ENCODE results near the gene DDHD1. TPM values are rescaled to one million over a fixed set of nuclear protein-coding genes. Genes with fewer than 3 reads are reported as not detected.

Gene DDHD1
- total RNA-seq, 4 donors from 2014 or later: 1.4 to 14.3 (median 5.8) TPM

DNA sequence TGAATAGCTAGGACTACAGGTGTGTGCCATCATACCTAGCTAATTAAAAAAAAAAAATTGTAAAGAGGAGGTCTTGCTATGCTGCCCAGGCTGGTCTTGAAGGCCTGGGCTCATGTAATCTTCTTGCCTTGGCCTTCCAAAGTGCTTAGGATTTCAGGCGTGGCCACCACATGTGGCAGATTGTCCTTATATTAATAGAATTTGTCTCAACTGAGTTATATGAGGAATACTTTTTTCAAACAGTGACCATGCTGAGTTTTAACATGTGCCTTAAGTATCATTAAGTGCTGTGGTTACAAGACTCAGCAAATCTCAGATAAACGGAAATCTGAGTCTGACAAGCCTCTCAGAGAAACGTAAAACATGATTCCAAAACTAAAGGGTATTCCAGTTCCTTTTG, 119.1 kb downstream of the DDHD1 start:
- TF ChIP-seq, protein P1, sequence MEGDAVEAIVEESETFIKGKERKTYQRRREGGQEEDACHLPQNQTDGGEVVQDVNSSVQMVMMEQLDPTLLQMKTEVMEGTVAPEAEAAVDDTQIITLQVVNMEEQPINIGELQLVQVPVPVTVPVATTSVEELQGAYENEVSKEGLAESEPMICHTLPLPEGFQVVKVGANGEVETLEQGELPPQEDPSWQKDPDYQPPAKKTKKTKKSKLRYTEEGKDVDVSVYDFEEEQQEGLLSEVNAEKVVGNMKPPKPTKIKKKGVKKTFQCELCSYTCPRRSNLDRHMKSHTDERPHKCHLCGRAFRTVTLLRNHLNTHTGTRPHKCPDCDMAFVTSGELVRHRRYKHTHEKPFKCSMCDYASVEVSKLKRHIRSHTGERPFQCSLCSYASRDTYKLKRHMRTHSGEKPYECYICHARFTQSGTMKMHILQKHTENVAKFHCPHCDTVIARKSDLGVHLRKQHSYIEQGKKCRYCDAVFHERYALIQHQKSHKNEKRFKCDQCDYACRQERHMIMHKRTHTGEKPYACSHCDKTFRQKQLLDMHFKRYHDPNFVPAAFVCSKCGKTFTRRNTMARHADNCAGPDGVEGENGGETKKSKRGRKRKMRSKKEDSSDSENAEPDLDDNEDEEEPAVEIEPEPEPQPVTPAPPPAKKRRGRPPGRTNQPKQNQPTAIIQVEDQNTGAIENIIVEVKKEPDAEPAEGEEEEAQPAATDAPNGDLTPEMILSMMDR (IDR thresholded peaks at IDR 0.05): no peak
- no peak for TF ChIP-seq POLR2A (IDR thresholded peaks at IDR 0.05)
- H3K4me1 ChIP-seq: peaks cover 0 to 20% (median 8%) of the 10 kb centered on the region in 3 donors
- no peaks in the 10 kb centered on the region for H3K9me3 ChIP-seq
- no peak overlapping the region for H3K27ac ChIP-seq
- intact Hi-C loops (cut with DNase I): no loop called here
- H3K36me3 ChIP-seq: peaks cover 0 to 10% (median 0%) of the 10 kb centered on the region in 3 donors
- H3K4me3 ChIP-seq: no peak overlapping the region
- 86 to 90% methylated on average over 3 of the region's 3 CpGs for WGBS, 2 donors
- no peak for DNase-seq
- H3K27me3 ChIP-seq: no peaks in the 10 kb centered on the region

DNA sequence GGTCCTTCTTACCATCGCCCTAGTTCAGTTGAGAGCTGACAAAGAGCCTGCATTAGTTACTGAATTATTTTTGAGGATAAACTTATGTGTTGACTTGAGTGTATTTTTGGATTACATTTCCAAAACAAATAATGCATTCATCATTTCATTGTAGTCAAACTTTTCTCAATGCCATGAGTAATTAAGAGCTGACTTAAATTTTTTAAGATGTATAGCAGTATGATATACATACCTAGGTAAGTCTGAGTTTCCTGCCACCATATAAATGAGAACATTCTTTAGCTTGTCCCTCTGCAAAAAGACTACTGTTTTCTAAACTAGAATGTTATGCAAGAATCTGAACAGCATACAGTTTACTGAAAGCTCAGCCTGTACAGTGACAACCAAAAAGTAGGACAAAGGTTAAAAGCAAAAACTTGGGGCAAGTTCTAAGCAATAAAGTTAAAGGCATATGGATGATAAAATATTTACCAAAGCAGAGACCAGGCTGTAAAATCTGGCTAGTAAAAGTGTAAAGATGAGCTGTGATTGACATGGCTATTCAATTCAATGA, 120.2 kb downstream of the DDHD1 start:
- Histone ChIP-seq H3K4me1 (peaks cover 0 to 20% (median 8%) of the 10 kb centered on the region in 3 donors), H3K27me3 (no peaks in the 10 kb centered on the region), H3K9me3 (no peaks in the 10 kb centered on the region), H3K4me3 (no peak overlapping the region), H3K27ac (peak overlapping the region in 3 of 4 donors; percentile 12 to 55 (median 16)), H3K36me3 (peaks cover 0 to 5% (median 0%) of the 10 kb centered on the region in 3 donors)
- no peak for DNase-seq
- intact Hi-C loops (cut with DNase I): no loop called here
- WGBS, 2 donors: 43 to 73% methylated on average over 1 of the region's 1 CpG
- TF ChIP-seq, protein P1 (IDR thresholded peaks at IDR 0.05): no peak
- TF ChIP-seq POLR2A (IDR thresholded peaks at IDR 0.05): no peak

DNA sequence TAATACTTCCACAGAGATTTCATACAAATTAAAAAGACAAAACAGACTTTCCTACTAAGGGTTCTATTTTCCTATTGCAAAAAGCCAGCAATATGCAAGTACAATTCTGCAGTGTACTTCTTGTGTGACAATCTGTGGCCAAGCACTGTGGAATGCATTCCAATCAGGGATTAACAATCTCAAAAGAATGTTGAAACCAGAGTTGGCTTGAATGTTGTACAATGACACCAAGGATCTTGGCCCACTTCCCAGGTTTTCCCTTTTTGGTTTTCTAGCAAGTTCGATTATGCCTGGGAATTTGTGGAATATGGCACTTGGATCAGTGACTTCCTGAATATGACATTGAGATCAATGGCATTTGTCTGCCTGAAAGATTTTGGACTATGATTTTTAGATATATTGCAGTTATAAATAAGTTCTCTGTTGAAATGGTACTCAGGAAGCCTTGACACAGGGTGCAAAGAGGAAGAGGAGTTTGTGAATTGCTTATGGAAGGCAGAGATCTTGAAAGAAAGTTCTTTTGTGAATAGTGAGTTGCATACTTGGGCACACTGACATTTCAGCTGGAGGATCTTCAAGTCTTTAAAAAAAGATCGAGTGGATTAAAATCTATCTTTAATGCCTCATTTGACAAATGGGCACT, 120.8 kb downstream of the DDHD1 start:
- 22 to 23% methylated on average over 2 of the region's 2 CpGs for WGBS, 2 donors
- H3K36me3 ChIP-seq: no peaks in the 10 kb centered on the region
- peak overlapping the region in 3 of 4 donors; percentile 12 to 55 (median 16) for H3K27ac ChIP-seq
- H3K9me3 ChIP-seq: no peaks in the 10 kb centered on the region
- no peak overlapping the region for H3K4me3 ChIP-seq
- intact Hi-C loops (cut with DNase I): no loop called here
- H3K4me1 ChIP-seq: peaks cover 0 to 20% (median 8%) of the 10 kb centered on the region in 3 donors
- no peak for DNase-seq
- TF ChIP-seq, protein P1 (IDR thresholded peaks at IDR 0.05): no peak
- TF ChIP-seq POLR2A (IDR thresholded peaks at IDR 0.05): no peak
- H3K27me3 ChIP-seq: no peaks in the 10 kb centered on the region

DNA sequence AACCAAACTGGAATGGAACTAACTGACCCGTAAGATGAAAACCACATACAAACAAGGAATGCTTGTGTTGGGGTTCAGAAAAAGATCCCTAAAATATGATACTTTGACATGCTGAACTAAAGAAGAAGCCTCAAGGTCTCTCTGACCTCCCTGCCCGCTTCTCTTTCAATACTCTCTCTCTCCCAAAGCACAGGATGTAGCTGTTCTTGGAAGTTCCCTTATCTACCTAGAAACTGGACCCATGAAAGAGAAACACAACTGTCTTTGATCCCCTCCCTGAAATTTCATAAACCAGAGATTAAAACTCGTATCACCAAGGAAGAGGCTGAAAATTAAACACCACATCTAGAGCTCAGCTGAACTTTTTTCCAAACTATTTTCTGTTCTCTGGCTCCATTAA, 125.6 kb downstream of the DDHD1 start:
- no peak for TF ChIP-seq POLR2A (IDR thresholded peaks at IDR 0.05)
- TF ChIP-seq, protein P1 (IDR thresholded peaks at IDR 0.05): no peak
- Histone ChIP-seq H3K27ac (no peak overlapping the region), H3K9me3 (no peaks in the 10 kb centered on the region), H3K36me3 (no peaks in the 10 kb centered on the region), H3K4me3 (no peak overlapping the region), H3K4me1 (peaks cover 0 to 12% (median 8%) of the 10 kb centered on the region in 3 donors), H3K27me3 (no peaks in the 10 kb centered on the region)
- 78 to 79% methylated on average over 3 of the region's 3 CpGs for WGBS, 2 donors
- DNase-seq: no peak
- intact Hi-C loops (cut with DNase I): no loop called here

DNA sequence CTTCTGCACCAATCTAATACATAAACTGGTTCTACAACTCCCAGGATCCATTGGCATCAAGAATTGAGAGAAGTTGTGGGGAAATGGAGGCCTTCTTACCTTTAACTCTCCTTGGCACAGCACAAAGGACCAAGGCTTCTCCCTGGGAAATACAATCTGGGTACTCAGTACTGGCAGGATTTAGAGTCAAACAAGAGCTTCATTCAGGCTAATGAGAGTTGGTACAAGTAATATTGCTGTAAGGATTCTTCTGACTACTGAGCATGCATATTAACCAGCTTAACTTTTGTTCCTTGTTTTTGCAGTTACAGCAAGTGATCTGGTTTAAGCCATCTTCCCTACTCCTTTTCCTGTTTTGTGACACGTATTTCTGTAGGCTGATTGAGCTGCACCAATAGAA, 126.1 kb downstream of the DDHD1 start:
- peaks cover 0 to 6% (median 5%) of the 10 kb centered on the region in 3 donors for H3K4me1 ChIP-seq
- no peaks in the 10 kb centered on the region for H3K36me3 ChIP-seq
- TF ChIP-seq, protein P1 (IDR thresholded peaks at IDR 0.05): no peak
- no peak for TF ChIP-seq POLR2A (IDR thresholded peaks at IDR 0.05)
- intact Hi-C loops (cut with DNase I): no loop called here
- WGBS, 2 donors: 33 to 78% methylated on average over 1 of the region's 1 CpG
- no peaks in the 10 kb centered on the region for H3K27me3 ChIP-seq
- no peak for DNase-seq
- H3K9me3 ChIP-seq: no peaks in the 10 kb centered on the region
- no peak overlapping the region for H3K27ac ChIP-seq
- no peak overlapping the region for H3K4me3 ChIP-seq

All from esophagus squamous epithelium (tissue), 5 donors.